Measurements from ENCODE around the gene CFAP92.

Gene CFAP92, protein sequence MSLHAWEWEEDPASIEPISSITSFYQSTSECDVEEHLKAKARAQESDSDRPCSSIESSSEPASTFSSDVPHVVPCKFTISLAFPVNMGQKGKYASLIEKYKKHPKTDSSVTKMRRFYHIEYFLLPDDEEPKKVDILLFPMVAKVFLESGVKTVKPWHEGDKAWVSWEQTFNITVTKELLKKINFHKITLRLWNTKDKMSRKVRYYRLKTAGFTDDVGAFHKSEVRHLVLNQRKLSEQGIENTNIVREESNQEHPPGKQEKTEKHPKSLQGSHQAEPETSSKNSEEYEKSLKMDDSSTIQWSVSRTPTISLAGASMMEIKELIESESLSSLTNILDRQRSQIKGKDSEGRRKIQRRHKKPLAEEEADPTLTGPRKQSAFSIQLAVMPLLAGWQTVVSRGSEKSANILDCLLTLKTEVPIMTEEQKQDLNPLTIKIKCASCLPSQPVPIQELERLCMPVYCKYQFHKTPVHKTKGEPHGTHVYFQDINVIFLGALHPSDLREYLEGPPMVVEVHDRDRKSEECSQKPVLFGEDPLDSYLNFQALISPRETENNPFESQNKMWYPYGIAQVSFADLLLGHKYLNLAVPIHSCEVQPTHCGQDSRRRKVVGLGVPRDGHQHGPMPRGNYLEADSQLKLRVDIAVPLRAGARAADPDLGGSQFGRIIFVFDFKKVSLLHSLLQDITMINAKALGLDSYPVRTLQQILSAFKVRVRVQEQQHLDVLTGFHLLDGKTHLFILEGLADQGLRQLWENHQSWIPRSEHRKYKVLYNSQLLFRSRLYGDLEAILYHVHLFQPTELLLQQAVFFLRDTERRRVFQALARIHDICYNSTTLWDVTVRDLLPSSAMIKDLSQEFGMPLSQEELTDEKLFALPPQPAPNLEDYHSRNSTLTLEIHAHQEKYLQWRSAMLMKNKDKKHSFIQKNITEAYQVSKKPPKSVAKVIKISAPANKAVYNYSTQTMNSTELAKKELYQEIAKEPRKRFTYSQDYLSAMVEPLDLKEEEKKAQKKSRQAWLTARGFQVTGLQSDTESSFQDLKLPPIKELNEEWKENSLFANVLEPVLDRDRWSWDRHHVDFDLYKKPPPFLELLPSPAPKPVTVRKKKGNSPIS

DNA sequence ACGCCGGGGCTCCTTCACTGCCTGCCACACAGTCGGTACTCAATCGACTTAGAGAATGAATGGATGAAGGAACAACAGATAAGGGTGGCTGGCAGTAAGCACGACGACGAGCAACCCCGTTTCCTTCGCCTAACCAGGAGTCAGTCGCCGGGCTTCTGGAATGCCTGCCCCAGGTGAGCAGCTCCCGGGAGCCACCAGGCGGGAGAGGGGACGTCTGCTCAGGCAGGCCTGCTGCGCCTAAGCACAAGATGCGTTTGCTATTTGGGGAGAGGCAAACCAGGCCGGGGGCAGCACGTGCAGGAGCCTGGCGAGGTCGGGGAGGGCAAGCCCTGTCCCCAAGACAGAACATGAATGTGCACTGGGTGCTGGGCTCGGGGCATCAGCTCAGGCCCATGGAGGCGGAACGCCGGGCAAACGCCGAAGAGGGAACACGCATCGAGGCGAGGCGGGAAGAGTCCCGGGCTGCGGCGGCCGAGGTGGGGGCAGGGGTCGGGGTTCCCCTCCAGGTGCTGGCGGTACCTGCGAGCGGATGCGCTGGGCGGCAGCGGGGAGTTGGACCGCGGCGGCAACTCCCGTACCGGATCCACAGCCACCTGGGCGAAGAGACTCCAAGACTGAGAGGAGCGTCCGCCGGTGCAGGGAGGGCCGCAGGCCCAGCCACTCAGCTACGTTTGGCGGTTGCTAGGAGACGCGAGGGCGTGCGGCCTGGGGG, at the start of gene CFAP92:
CFAP92 (minus strand) TSS at position 616 of the 712 bp plus-strand sequence. CDS start 772 bp downstream, outside the sequence.
- peak; percentile 83 for DNase-seq

DNA sequence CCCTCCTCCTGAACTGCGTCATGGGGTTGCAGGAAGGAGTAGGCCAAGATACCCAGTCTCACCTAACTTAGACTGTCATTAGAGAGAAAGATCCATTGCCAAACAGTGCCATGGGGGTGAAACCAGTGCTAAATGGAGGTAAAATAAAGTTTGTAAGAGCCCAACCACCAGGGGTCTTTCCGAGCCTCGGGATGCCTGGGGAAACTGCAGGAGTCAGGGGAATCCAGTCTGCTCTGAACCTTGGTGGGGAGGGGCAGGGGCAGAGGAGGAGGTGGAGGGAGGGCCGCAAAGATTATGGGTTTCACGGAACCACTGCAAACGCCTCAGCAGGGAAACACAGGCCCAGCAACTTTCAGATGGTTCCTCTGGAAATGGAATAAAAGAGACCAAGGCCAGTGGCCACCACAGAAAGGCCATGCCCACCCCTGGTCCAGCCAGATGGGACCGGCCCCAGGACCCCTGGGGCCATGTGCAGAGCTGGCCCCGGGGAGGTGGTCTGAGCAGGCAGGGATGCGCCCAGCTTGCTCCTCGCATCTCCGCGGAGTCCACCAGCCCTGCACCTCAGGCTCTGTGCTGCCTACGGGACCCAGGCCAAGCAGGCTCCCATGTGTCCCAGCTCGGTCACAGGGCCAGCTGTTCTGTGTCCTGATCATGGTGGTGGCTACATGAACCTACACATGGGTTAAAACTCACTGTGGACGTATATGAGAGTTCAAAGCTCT, 46.9 kb upstream of the CFAP92 start:
- no peak for DNase-seq

GRCh38 chr3:129040039-129040336, 46.1 kb upstream of the CFAP92 start:
- no peak for DNase-seq

- peak; percentile 51 for DNase-seq
Measured at GRCh38 chr3:129039271-129040038, 45.6 kb upstream of the CFAP92 start.

- no peak for DNase-seq
Measured at GRCh38 chr3:129038121-129038855, 44.4 kb upstream of the CFAP92 start.

GRCh38 chr3:129037093-129037419, 43.2 kb upstream of the CFAP92 start:
- DNase-seq = no peak

DNA sequence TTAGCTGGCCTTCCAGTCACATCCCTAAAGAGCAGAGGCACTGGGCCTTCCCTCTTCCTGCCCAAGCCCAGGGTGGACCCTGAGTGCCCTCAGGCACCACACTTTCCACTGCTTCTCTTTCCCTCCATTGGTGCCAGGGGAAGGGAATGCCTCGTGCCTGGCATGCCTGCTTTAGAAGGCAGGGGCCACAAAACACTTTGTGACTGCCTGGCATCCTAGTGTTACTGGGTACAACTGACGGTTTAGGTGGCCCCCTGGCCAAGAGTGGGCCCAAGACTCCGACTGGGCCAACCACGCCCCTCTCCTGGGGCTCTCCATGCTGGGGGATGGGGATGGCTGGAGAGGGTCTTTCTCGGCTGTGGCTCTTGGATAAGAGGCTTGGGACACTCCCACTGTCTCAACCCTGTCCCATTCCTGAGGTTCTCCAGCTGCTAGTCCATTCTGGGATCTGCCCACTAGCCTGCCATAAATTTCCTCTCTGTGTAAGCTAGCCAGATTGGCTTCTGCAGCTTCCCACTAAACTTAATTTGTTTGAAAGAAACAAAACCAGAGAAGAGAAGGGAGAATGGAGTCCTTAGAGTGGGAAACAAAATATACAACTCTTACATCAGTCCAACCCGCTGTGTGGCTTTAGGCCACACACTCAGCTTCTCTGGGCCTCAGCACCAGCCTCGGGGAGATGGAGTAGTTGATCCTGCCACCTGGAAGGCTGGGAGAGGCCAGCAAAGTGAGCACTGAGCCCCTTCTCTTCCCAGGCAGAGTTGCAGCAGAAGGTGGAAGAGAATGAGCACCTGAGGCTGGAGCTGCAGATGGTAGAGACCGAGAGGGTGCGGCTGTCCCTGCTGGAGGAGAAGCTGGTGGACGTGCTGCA, 42.6 kb upstream of the CFAP92 start:
- DNase-seq = no peak

- DNase-seq = no peak
Measured at GRCh38 chr3:129035360-129036221, 41.7 kb upstream of the CFAP92 start.

GRCh38 chr3:129034642-129035041, 40.8 kb upstream of the CFAP92 start:
- DNase-seq = no peak

GRCh38 chr3:129033633-129034321, 39.9 kb upstream of the CFAP92 start:
- DNase-seq = no peak

GRCh38 chr3:129033151-129033550, 39.3 kb upstream of the CFAP92 start:
- no peak for DNase-seq

GRCh38 chr3:129032716-129033115, 38.8 kb upstream of the CFAP92 start:
- DNase-seq = no peak

GRCh38 chr3:129031476-129032215, 37.8 kb upstream of the CFAP92 start:
- DNase-seq = no peak

GRCh38 chr3:129030611-129031010, 36.7 kb upstream of the CFAP92 start:
- DNase-seq = no peak

GRCh38 chr3:129028866-129029265, 35.0 kb upstream of the CFAP92 start:
- no peak for DNase-seq

DNA sequence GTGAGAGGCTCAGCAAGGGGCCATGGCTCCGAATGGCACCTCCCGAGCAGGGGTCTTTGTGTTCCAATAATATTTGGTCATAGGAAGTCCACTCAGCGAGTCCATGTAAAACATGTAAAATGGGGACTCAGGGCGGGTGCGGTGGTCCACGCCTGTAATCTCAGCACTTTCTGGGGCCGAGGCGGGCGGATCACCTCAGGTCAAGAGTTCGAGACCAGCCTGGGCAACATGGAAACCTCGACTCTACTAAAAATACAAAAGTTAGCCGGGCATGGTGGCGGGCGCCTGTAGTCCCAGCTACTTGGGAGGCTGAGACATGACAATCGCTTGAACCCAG, 33.6 kb upstream of the CFAP92 start:
- no peak for DNase-seq

- peak; percentile 95 for DNase-seq
Measured at GRCh38 chr3:129026728-129027543, 33.1 kb upstream of the CFAP92 start.
